ENCODE measurements around the gene STK17A.

GRCh38 chr7:43653891-43654504 lies 71.1 kb downstream of the STK17A start:
- TF ChIP-seq POLR2AphosphoS5 (IDR thresholded peaks at IDR 0.05) (no peak), CTCF (IDR thresholded peaks at IDR 0.05) (no peak), POLR2A (IDR thresholded peaks at IDR 0.05) (no peak), EP300 (IDR thresholded peaks at IDR 0.05) (no peak)

Data from gastroesophageal sphincter (tissue), 3 donors.